Right renal cortex interstitium (tissue), 3 donors: ENCODE measurements around the gene GABRG3. TPM values are rescaled to one million over a fixed set of nuclear protein-coding genes. Genes with fewer than 3 reads are reported as not detected.
A peak's percentile ranks its signal among the peaks of the same experiment; 100 is the strongest.
"Not testable (repeated sequence)": the region's sequence is repeated elsewhere in the genome, so short reads cannot be mapped to it uniquely, and the experiment has no call there.

Source experiments
- DNase-seq, 3 donors: peaks; one replicate each; pipeline ENCODE4 v3.0.0-alpha.2; 2013; ENCODE audit warnings: low read depth in 3 of 3, low spot score in 2 of 3
- polyA plus RNA-seq, 3 donors: library from polyadenylated mRNA; unstranded; fragments of 120-200 nt; gene quantifications; one replicate each; pipeline ENCODE4 v1.2.1, GENCODE V29; 2013; ENCODE audit not compliant: insufficient read length in 3 of 3

GABRG3 gene
- polyA plus RNA-seq, 3 donors = 0.96 to 2.4 (median 2.2) TPM

GRCh38 chr15:27323801-27324200, 352.8 kb downstream of the GABRG3 start:
- no peak for DNase-seq

GRCh38 chr15:27324886-27325615, 354.1 kb downstream of the GABRG3 start:
- no peak for DNase-seq

GRCh38 chr15:27327467-27328025, 356.6 kb downstream of the GABRG3 start:
- DNase-seq = no peak

GRCh38 chr15:27328186-27328585, 357.2 kb downstream of the GABRG3 start:
- DNase-seq = no peak

- DNase-seq = no peak
Observed at GRCh38 chr15:27328608-27329007, 357.6 kb downstream of the GABRG3 start.

GRCh38 chr15:27330326-27330725, 359.3 kb downstream of the GABRG3 start:
- DNase-seq = no peak

- DNase-seq = no peak
Observed at GRCh38 chr15:27336676-27337075, 365.7 kb downstream of the GABRG3 start.

GRCh38 chr15:27339138-27339537, 368.2 kb downstream of the GABRG3 start:
- no peak for DNase-seq

GRCh38 chr15:27341780-27342343, 370.9 kb downstream of the GABRG3 start:
- DNase-seq = no peak

GRCh38 chr15:27342991-27343390, 372.0 kb downstream of the GABRG3 start:
- DNase-seq = no peak

- no peak for DNase-seq
Observed at GRCh38 chr15:27352136-27352535, 381.2 kb downstream of the GABRG3 start.

GRCh38 chr15:27353856-27354255, 382.9 kb downstream of the GABRG3 start:
- DNase-seq = no peak

- DNase-seq = peak in 1 of 3 donors; percentile 9
Observed at GRCh38 chr15:27358751-27359434, 387.9 kb downstream of the GABRG3 start.

- no peak for DNase-seq
Observed at GRCh38 chr15:27359586-27359985, 388.6 kb downstream of the GABRG3 start.

GRCh38 chr15:27360316-27360715, 389.3 kb downstream of the GABRG3 start:
- no peak for DNase-seq

GRCh38 chr15:27361438-27361837, 390.5 kb downstream of the GABRG3 start:
- DNase-seq = no peak

- no peak for DNase-seq
Observed at GRCh38 chr15:27365456-27365855, 394.5 kb downstream of the GABRG3 start.

GRCh38 chr15:27377391-27377790, 406.4 kb downstream of the GABRG3 start:
- DNase-seq = not testable (repeated sequence)

GRCh38 chr15:27382361-27383025, 411.5 kb downstream of the GABRG3 start:
- DNase-seq = no peak

GRCh38 chr15:27383726-27384125, 412.7 kb downstream of the GABRG3 start:
- no peak for DNase-seq

- no peak for DNase-seq
Observed at GRCh38 chr15:27392163-27392562, 421.2 kb downstream of the GABRG3 start.
